ENCODE data around the gene EMC1. TPM values are rescaled to one million over a fixed set of nuclear protein-coding genes. Genes with fewer than 3 reads are reported as not detected.
"Not testable (repeated sequence)": the region's sequence is repeated elsewhere in the genome, so short reads cannot be mapped to it uniquely, and the experiment has no call there.

EMC1 gene
- total RNA-seq, 2 experiments from 2014 or later = 40.2 to 43.2 TPM

DNA sequence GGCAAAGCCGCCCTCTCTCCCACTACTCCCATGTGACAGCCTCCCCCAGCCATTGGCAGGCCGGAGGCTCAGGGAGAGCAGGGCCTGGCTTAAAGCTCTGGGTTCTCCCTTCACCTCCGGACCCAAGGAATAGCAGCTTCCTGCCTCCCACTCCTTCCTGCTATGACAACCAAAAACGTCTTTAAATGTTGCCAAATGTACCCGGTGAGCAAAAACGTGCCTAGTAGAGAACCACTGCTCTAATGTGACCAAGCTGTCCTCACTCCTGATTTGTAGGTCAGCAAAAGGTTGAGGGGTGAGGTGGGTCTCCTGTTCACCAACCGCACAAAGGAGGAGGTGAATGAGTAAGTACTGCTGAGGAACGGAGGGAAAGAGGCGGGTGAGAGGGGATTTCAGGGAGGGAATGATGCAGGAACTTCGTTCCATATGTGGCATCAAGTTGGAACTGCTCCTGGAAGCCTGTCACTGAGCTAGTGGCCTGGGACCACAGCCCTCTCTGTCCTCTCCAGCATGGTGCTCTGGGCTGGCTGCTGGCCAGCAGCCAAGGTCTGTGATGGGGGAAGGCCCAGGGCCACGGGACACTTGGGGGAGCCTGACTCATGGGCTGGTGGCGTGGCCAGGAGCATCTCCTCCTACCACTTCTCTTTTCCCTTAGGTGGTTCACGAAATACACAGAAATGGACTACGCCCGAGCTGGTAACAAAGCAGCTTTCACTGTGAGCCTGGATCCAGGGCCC, 6.0 kb upstream of the EMC1 start:
- Mint-ChIP-seq H3K4me3 (peak overlapping the region; percentile 28), H3K36me3 (ENCODE audit: low read depth) (peaks cover 19% of the 10 kb centered on the region), H3K4me1 (ENCODE audit: low read depth) (peaks cover 43% of the 10 kb centered on the region), H3K27me3 (ENCODE audit: low read depth) (no peaks in the 10 kb centered on the region), H3K9me3 (no peaks in the 10 kb centered on the region), H3K27ac (peak overlapping the region; percentile 81)
- intact Hi-C loops (cut with micrococcal nuclease) = no loop called here
- DNase-seq = peak; percentile 21
- CTCF ChIA-PET = interaction anchor here (0.8 to 2.8 kb wide), 3 partner anchors 17 to 404 kb away, joined by 3 to 7 read pairs (median 7); no protein-coding TSS in a partner anchor

DNA sequence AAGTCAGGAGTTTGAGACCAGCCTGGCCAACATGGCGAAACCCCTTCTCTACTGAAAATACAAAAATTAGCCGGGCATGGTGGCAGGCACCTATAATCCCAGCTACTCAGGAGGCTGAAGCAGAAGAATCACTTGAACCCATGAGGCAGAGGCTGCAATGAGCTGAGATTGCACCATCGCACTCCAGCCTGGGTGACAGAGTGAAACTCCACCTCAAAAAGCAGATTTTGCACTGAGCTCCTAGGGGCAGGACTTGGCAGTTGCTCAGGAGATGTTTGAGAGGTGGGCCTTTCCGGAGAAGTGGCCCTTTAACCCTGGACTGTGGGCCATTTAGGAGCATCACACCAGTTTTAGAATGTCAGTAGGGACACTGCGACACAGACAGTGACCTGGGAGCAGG, 5.0 kb upstream of the EMC1 start:
- CTCF ChIA-PET = interaction anchor here (2.8 kb wide), 1 partner anchor 405 kb away, joined by 7 read pairs; no protein-coding TSS in a partner anchor
- H3K27me3 Mint-ChIP-seq (ENCODE audit: low read depth); intact Hi-C loops (cut with micrococcal nuclease); H3K9me3 Mint-ChIP-seq; H3K4me3 Mint-ChIP-seq; DNase-seq: not testable (repeated sequence)
- H3K36me3 Mint-ChIP-seq (ENCODE audit: low read depth) = peaks cover 21% of the 10 kb centered on the region
- H3K27ac Mint-ChIP-seq = peak overlapping the region; percentile 81
- H3K4me1 Mint-ChIP-seq (ENCODE audit: low read depth) = peaks cover 43% of the 10 kb centered on the region

DNA sequence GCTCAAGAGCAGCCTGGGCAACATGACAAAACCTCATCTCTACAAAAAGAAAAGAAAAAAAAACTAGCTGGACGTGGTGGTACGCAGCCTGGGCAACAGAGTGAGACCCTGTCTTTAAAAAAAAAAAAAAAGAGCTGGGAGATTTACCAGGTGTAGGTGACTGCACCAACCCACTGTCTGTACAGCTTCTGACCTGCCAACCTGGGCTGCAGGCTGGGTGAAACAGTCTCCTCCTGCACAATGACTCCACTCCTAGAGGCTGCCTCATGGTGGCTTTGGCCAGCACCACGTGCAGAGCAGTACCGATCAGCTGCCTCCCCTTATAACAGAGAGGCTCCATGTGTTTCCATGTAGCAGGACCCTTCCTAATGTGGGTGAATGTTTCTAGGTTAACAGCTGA, 4.0 kb upstream of the EMC1 start:
- Mint-ChIP-seq H3K4me3 (no peak overlapping the region), H3K27ac (no peak overlapping the region), H3K9me3 (no peaks in the 10 kb centered on the region), H3K27me3 (ENCODE audit: low read depth) (no peaks in the 10 kb centered on the region), H3K36me3 (ENCODE audit: low read depth) (peaks cover 21% of the 10 kb centered on the region), H3K4me1 (ENCODE audit: low read depth) (peaks cover 48% of the 10 kb centered on the region)
- intact Hi-C loops (cut with micrococcal nuclease) = no loop called here
- CTCF ChIA-PET = interaction anchor here (0.7 to 2.8 kb wide), 3 partner anchors 33 to 406 kb away, joined by 3 to 7 read pairs (median 3); no protein-coding TSS in a partner anchor
- no peak for DNase-seq

DNA sequence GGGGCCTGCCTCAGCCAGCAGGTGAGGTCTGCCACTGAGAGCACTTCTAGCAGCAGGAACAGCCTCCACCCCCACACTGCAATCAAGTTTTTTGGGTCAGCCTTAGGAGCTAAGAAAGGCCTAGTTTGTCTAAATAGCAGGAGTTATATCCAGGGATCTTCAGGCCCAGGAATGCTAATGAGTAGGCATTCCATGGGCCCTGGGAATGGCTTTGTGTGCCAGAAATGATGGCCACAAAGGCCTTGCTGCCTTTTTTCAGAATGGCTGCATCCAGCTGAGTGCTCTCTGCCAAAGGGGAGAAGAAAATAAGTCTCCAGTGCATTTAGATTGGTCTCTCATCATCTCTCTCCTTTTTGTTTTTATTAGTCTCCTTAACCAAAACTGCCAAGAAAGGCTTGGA, 3.1 kb upstream of the EMC1 start:
- H3K9me3 Mint-ChIP-seq = no peaks in the 10 kb centered on the region
- no peak overlapping the region for H3K4me3 Mint-ChIP-seq
- intact Hi-C loops (cut with micrococcal nuclease) = loop anchor here (5.0 kb wide), 3 partner anchors 88 to 343 kb away; partner anchors contain the start of gene CAPZB
- DNase-seq = no peak
- H3K27me3 Mint-ChIP-seq (ENCODE audit: low read depth) = no peaks in the 10 kb centered on the region
- CTCF ChIA-PET = interaction anchor here (1.0 to 2.8 kb wide), 2 partner anchors 8 to 407 kb away, joined by 3 to 7 read pairs; no protein-coding TSS in a partner anchor
- peaks cover 55% of the 10 kb centered on the region for H3K4me1 Mint-ChIP-seq (ENCODE audit: low read depth)
- H3K36me3 Mint-ChIP-seq (ENCODE audit: low read depth) = peaks cover 18% of the 10 kb centered on the region
- peak overlapping the region; percentile 53 for H3K27ac Mint-ChIP-seq

DNA sequence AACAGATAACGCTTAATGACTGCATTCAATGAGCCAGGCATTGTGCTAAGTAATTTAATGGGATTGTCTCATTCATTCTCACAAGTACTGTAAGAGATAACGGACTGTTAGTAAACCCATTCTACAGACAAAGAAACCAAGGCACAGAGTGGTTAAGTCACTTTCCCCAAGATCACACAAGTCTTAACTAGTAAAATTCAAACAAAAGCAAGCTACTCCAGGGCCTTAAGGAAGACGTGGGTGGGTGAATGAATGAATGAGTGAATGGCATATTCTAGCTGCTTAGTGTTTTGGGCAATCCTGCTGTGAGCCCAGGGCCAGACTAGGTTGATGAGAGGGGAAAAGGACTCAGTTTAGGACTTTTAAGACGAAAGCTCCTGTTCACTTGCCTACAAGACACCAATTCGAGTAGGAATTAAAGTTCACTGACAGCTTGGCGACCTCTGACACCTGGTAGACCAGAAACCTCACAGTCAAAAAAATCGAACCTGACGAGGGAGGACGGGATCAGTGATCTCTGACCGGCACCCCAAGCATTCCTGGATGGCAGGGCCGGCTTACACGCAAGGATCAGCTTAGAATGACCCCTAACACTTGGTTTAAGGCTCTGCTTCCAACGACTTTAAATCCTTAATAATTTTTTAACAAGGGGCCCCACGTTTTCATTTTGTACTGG, 557 bp downstream of the EMC1 start:
- intact Hi-C loops (cut with micrococcal nuclease) = loop anchor here (1.0 to 5.0 kb wide), 5 partner anchors 40 to 402 kb away; partner anchors contain the start of genes CAPZB and UBR4
- Mint-ChIP-seq H3K27me3 (ENCODE audit: low read depth) (no peaks in the 10 kb centered on the region), H3K4me1 (ENCODE audit: low read depth) (peaks cover 40% of the 10 kb centered on the region)

DNA sequence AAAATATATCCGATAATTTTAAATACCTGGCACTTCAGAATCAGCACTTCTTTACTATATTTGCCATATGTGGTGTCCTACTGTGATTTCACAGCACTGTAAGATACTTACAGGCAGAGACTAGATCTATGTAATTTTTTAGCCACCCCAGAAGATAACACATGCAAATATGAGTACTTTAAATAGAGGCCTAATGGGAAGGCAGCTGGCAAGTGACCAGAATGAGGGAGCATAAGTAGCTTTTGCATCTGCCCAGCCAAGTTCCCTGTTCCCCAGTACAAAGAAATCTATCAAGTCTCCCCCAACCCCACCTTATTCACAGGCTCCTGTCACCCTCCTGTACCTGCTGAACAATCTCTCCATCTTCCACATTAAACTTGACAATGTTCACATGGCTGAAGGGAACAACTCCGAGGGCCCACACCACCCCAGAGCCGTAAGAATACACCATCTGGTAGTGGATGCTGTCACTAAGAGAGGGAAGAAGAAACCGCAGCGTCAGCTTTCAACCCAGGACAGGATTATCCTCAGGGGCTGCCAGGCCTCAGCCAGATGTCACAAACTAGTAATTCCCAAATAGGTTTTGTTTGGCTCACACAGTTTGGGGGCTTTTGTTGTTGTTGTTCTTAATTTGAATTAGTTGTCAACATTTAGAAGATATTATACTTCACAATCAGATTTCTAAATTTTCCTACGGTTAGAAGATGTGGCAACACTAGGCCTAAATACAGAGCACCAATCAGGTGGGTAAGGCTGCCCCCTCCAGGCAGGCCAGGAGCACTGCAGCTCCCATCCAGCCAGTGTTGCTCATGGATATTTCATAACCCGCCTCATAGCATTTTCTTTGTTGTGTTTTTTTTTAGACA, 10.4 kb downstream of the EMC1 start:
- Mint-ChIP-seq H3K9me3 (no peaks in the 10 kb centered on the region), H3K4me1 (ENCODE audit: low read depth) (no peaks in the 10 kb centered on the region), H3K27ac (peak overlapping the region; percentile 61), H3K27me3 (ENCODE audit: low read depth) (no peaks in the 10 kb centered on the region), H3K4me3 (no peak overlapping the region), H3K36me3 (ENCODE audit: low read depth) (peaks cover 50% of the 10 kb centered on the region)
- CTCF ChIA-PET = interaction anchor here (0.6 to 1.8 kb wide), 20 partner anchors 10 to 659 kb away, joined by 3 to 6 read pairs (median 3); partner anchors contain the start of gene EMC1
- peak; percentile 85 for DNase-seq
- intact Hi-C loops (cut with micrococcal nuclease) = loop anchor here (1.0 to 10.0 kb wide), 7 partner anchors 64 to 412 kb away; partner anchors contain the start of gene IFFO2

More for the DNA sequence above, 557 bp downstream of the EMC1 start:
- Mint-ChIP-seq H3K27ac (peak overlapping the region; percentile 90), H3K36me3 (ENCODE audit: low read depth) (peaks cover 5% of the 10 kb centered on the region), H3K9me3 (no peaks in the 10 kb centered on the region), H3K4me3 (peak overlapping the region; percentile 85)
- CTCF ChIA-PET = interaction anchor here (0.8 to 1.6 kb wide), 6 partner anchors 10 to 453 kb away, joined by 3 to 6 read pairs (median 4); no protein-coding TSS in a partner anchor
- no peak for DNase-seq

DNA sequence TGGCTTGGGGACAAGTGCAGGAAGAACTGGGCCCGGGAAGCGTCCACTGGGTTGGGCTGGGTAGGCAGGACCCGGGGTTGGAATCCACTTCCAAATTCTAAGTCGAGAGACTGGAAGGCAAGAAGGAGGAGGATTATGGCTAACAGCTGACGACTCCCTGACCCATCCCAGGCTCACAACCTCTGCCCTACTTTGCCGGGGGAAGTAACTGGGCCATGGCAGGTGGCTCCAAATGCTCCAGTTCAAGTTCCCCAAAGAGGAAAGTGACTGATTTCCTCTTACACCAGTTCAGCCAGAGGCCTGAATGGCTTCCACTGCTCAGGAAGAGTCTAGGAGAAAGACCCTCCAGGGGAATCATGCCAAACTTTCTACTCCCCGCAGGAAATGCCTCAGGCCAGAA, 11.4 kb downstream of the EMC1 start:
- H3K27me3 Mint-ChIP-seq (ENCODE audit: low read depth) = no peaks in the 10 kb centered on the region
- H3K9me3 Mint-ChIP-seq = no peaks in the 10 kb centered on the region
- peaks cover 51% of the 10 kb centered on the region for H3K36me3 Mint-ChIP-seq (ENCODE audit: low read depth)
- DNase-seq = no peak
- no peaks in the 10 kb centered on the region for H3K4me1 Mint-ChIP-seq (ENCODE audit: low read depth)
- CTCF ChIA-PET = interaction anchor here (0.7 to 2.1 kb wide), 6 partner anchors 12 to 106 kb away, joined by 3 to 6 read pairs (median 4); partner anchors contain the start of genes EMC1 and MRTO4
- intact Hi-C loops (cut with micrococcal nuclease) = loop anchor here (2.0 to 10.0 kb wide), 5 partner anchors 63 to 355 kb away; partner anchors contain the start of gene IFFO2
- no peak overlapping the region for H3K27ac Mint-ChIP-seq
- no peak overlapping the region for H3K4me3 Mint-ChIP-seq

DNA sequence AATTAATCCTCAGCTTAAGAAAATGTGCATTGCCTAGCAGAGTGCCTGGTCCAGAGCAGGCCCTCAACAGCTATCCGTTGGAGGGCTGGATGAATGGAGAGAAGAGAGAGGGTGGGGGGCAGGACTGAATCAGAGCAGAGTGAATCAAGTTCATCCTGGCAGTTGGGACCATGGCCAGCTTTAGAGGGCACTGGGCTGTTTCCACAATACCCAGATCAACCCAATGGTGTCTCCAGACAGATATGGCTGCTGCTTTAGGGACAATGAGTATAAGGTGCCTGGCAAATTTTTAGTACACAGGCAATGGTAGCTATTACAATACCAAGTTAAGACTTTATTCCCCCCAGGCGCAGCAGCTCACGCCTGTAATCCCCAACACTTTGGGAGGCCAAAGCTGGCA, 17.1 kb downstream of the EMC1 start:
- intact Hi-C loops (cut with micrococcal nuclease) = no loop called here
- H3K27ac Mint-ChIP-seq = no peak overlapping the region

DNA sequence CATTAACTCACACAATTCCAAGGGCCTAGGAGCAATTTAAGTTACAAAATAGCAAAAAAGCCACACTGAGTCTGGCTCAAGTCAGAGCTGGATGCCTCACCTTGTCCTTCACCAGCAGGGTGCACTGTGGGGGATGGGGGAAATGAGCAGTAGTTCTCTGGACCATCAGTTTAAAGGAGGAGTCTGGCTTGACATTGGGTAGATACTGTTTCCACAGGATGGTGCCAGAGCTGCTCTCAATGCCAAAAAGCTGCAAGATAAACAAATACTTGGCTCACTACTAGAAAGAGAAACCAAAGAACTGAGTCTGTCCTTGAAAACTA, 18.8 kb downstream of the EMC1 start:
- H3K4me3 Mint-ChIP-seq = no peak overlapping the region
- no peak for DNase-seq
- no peaks in the 10 kb centered on the region for H3K27me3 Mint-ChIP-seq (ENCODE audit: low read depth)
- H3K36me3 Mint-ChIP-seq (ENCODE audit: low read depth) = peaks cover 34% of the 10 kb centered on the region
- CTCF ChIA-PET = interaction anchor here (0.8 kb wide), 1 partner anchor 22 kb away, joined by 3 read pairs; no protein-coding TSS in a partner anchor
- intact Hi-C loops (cut with micrococcal nuclease) = no loop called here
- no peaks in the 10 kb centered on the region for H3K9me3 Mint-ChIP-seq
- no peak overlapping the region for H3K27ac Mint-ChIP-seq
- H3K4me1 Mint-ChIP-seq (ENCODE audit: low read depth) = no peaks in the 10 kb centered on the region

More for the DNA sequence above, 17.1 kb downstream of the EMC1 start:
- CTCF ChIA-PET = interaction anchor here (0.6 kb wide), 1 partner anchor 15 kb away, joined by 3 read pairs; no protein-coding TSS in a partner anchor
- DNase-seq = no peak
- Mint-ChIP-seq H3K4me1 (ENCODE audit: low read depth) (no peaks in the 10 kb centered on the region), H3K36me3 (ENCODE audit: low read depth) (peaks cover 45% of the 10 kb centered on the region), H3K9me3 (no peaks in the 10 kb centered on the region), H3K27me3 (ENCODE audit: low read depth) (no peaks in the 10 kb centered on the region), H3K4me3 (no peak overlapping the region)

DNA sequence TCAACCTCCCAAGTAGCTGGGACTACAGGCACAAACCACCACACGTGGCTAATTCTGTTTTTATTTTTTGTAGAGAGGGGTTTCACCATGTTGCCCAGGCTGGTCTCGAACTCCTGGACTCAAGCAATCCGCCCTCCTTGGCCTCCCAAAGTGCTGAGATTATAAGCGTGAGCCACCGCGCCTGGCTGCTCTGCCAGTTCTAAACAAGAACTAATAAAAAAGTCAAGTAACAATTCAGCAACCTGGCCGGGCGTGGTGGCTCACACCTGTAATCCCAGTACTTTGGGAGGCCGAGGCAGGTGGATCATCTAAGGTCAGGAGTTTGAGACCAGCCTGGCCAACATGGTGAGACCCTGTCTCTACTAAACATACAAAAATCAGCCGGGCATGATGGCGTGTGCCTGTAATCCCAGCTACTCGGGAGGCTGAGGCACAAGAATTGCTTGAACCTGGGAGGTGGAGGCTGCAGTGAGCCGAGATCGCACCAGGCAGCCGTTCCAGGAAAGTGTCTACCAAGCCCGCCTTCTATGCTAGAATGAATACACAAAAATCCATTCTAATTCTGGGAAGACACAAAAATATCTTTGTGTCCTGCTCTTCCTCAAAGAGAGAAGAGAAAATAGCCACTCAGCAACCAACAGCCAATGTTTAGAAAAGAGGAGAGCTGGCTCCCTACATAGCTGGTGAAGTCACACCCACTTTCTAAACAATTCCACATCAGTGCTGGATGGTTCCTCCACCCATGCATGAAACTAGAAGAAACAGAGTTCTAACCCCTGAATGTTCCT, 19.4 kb downstream of the EMC1 start:
- intact Hi-C loops (cut with micrococcal nuclease); H3K4me3 Mint-ChIP-seq; H3K27ac Mint-ChIP-seq; H3K4me1 Mint-ChIP-seq (ENCODE audit: low read depth); H3K9me3 Mint-ChIP-seq; DNase-seq; H3K27me3 Mint-ChIP-seq (ENCODE audit: low read depth): not testable (repeated sequence)
- peaks cover 37% of the 10 kb centered on the region for H3K36me3 Mint-ChIP-seq (ENCODE audit: low read depth)
- CTCF ChIA-PET = interaction anchor here (0.6 to 0.8 kb wide), 2 partner anchors 21 to 32 kb away, joined by 3 read pairs; no protein-coding TSS in a partner anchor

DNA sequence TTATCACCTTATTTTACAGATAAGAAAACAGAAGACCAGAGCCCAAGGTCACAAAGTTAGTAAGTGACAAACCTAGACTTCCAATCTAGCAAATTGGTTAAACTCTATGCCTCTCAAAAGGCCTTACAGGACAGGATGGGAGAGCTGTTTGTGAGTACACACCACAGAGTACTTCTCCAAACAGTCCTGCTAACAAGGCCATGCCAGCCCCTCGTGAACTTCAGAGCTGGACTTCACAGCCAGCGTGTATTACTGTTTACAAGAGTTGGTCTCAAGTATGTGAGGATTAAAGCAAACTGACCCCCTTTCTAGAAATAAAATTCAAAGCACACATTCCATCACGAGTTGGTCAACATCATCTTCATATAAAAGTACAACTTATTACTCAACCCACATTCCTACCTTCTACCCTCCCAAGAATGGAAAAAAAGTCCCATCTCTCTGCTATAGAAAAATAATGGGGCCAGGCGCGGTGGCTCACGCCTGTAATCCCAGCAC, 21.4 kb downstream of the EMC1 start:
- CTCF ChIA-PET = no interaction called here
- H3K4me1 Mint-ChIP-seq (ENCODE audit: low read depth) = no peaks in the 10 kb centered on the region
- H3K4me3 Mint-ChIP-seq = no peak overlapping the region
- DNase-seq = no peak
- intact Hi-C loops (cut with micrococcal nuclease) = no loop called here
- no peaks in the 10 kb centered on the region for H3K27me3 Mint-ChIP-seq (ENCODE audit: low read depth)
- no peaks in the 10 kb centered on the region for H3K9me3 Mint-ChIP-seq
- H3K27ac Mint-ChIP-seq = no peak overlapping the region
- H3K36me3 Mint-ChIP-seq (ENCODE audit: low read depth) = peaks cover 39% of the 10 kb centered on the region
